Measurements from ENCODE around the gene BCR. TPM values are rescaled to one million over a fixed set of nuclear protein-coding genes. Genes with fewer than 3 reads are reported as not detected.

BCR gene
- total RNA-seq, 2 experiments from 2014 or later = 42.2 to 51.3 TPM

DNA sequence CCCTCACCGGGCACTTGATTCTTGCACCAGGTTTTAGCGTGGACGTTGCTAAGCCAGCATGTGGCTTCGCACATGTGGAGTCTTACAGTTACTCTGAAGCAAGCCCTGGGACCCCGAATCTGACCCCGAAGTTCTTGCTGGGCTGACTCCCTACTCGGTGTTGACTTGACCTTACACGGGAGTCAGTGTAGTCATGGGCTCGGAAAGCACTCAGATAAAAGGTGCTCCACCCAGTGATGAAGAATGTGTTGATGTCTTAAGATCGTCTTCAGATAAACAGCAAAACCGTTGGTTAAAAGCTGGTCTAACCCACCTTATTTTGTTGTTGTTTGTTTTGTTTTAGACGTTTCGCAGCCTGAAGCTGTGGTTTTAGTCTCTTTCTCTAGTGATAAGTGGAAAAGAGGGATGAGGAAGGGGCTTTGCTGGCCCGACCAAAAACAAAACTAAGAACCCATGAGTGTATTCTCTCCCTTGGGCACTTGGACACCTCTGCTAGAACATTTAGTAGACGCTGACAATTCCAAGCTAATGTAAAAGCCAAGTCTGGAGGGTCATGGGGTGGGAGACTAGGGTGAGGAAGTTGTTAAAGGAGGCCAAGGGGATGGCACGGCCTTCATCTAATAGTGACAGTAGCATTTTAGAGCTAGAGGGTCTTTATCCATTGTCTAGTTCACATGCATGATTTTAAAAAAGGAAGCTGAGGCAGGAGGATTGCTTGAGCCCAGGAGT lies 69.9 kb downstream of the BCR start:
- Histone ChIP-seq H3K4me2 (ENCODE audit: low read length) (no peak overlapping the region), H3K27ac (ENCODE audit: low read depth, low read length, poor library complexity, severe bottlenecking) (no peak overlapping the region)
- intact Hi-C loops (cut with micrococcal nuclease; ENCODE audit: unreplicated experiment) = no loop called here

GRCh38 chr22:23250785-23251363 lies 70.6 kb downstream of the BCR start:
- H3K9me3 ChIP-seq (ENCODE audit: low read length) = no peaks in the 10 kb centered on the region
- peaks cover 9% of the 10 kb centered on the region; the same call in 1 of the 2 replicates for H3K36me3 ChIP-seq (ENCODE audit: insufficient read depth, low read length)
- no peaks in the 10 kb centered on the region for H3K79me2 ChIP-seq (ENCODE audit: insufficient read depth, low read depth, low read length)
- BruUV-seq (replicated peaks) = no TSS peak
- no peak overlapping the region for H3K4me2 ChIP-seq (ENCODE audit: low read length)
- H2AFZ ChIP-seq (ENCODE audit: low read length) = no peak overlapping the region
- CTCF ChIA-PET (ENCODE audit: unreplicated experiment) = no interaction called here
- no peak overlapping the region for H3K27ac ChIP-seq (ENCODE audit: low read depth, low read length, poor library complexity, severe bottlenecking)
- TF ChIP-seq, protein P1, sequence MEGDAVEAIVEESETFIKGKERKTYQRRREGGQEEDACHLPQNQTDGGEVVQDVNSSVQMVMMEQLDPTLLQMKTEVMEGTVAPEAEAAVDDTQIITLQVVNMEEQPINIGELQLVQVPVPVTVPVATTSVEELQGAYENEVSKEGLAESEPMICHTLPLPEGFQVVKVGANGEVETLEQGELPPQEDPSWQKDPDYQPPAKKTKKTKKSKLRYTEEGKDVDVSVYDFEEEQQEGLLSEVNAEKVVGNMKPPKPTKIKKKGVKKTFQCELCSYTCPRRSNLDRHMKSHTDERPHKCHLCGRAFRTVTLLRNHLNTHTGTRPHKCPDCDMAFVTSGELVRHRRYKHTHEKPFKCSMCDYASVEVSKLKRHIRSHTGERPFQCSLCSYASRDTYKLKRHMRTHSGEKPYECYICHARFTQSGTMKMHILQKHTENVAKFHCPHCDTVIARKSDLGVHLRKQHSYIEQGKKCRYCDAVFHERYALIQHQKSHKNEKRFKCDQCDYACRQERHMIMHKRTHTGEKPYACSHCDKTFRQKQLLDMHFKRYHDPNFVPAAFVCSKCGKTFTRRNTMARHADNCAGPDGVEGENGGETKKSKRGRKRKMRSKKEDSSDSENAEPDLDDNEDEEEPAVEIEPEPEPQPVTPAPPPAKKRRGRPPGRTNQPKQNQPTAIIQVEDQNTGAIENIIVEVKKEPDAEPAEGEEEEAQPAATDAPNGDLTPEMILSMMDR (conservative IDR thresholded peaks at IDR 0.05; ENCODE audit: low read length) = no peak
- TF ChIP-seq EZH2phosphoT487 (IDR thresholded peaks at IDR 0.05; ENCODE audit: borderline replicate concordance, low read depth, low read length) = no peak
- no peak for DNase-seq (ENCODE audit: low spot score)
- no peaks in the 10 kb centered on the region for H3K9me2 ChIP-seq (ENCODE audit: insufficient read depth, low read length)
- POLR2A ChIA-PET = interaction anchor here (0.7 kb wide), 1 partner anchor 19 kb away, joined by 3 read pairs; no protein-coding TSS in a partner anchor
- H4K20me1 ChIP-seq (ENCODE audit: insufficient read depth, low read length) = no peaks in the 10 kb centered on the region
- no peak overlapping the region for H3K4me3 ChIP-seq (ENCODE audit: low read depth, low read length, poor library complexity, severe bottlenecking)
- intact Hi-C loops (cut with micrococcal nuclease; ENCODE audit: unreplicated experiment) = no loop called here
- peaks cover 45% of the 10 kb centered on the region for H3K4me1 ChIP-seq (ENCODE audit: insufficient read depth, low read length, poor library complexity, severe bottlenecking)

More for the DNA sequence above, 69.9 kb downstream of the BCR start:
- TF ChIP-seq, protein P1 (conservative IDR thresholded peaks at IDR 0.05; ENCODE audit: low read length) = no peak
- no peak for TF ChIP-seq EZH2phosphoT487 (IDR thresholded peaks at IDR 0.05; ENCODE audit: borderline replicate concordance, low read depth, low read length)
- DNase-seq (ENCODE audit: low spot score) = no peak
- no TSS peak for BruUV-seq (replicated peaks)
- ChIA-PET CTCF (ENCODE audit: unreplicated experiment) (no interaction called here), POLR2A (interaction anchor here (0.7 kb wide), 1 partner anchor 18 kb away, joined by 3 read pairs; no protein-coding TSS in a partner anchor)
- peaks cover 39% of the 10 kb centered on the region for H3K4me1 ChIP-seq (ENCODE audit: insufficient read depth, low read length, poor library complexity, severe bottlenecking)
- H4K20me1 ChIP-seq (ENCODE audit: insufficient read depth, low read length) = no peaks in the 10 kb centered on the region
- peaks cover 2% of the 10 kb centered on the region; the same call in 1 of the 2 replicates for H3K36me3 ChIP-seq (ENCODE audit: insufficient read depth, low read length)
- H3K9me3 ChIP-seq (ENCODE audit: low read length) = no peaks in the 10 kb centered on the region
- no peak overlapping the region for H2AFZ ChIP-seq (ENCODE audit: low read length)
- H3K9me2 ChIP-seq (ENCODE audit: insufficient read depth, low read length) = no peaks in the 10 kb centered on the region
- H3K4me3 ChIP-seq (ENCODE audit: low read depth, low read length, poor library complexity, severe bottlenecking) = no peak overlapping the region
- no peaks in the 10 kb centered on the region for H3K79me2 ChIP-seq (ENCODE audit: insufficient read depth, low read depth, low read length)
